IPS DF 6.9 (cell line): Measurements from ENCODE around the gene CERS6.
"Not testable (repeated sequence)": the region's sequence is repeated elsewhere in the genome, so short reads cannot be mapped to it uniquely, and the experiment has no call there.

Experiments
- DNase-seq: peaks from one replicate; pipeline ENCODE4 v3.0.0-alpha.2; 2013; ENCODE audit warnings: low read depth, low spot score
- H3K27ac ChIP-seq: one replicate; pipeline ENCODE4 v1.5.1; 2013; ENCODE audit warnings: low read length, control low read depth
- H3K27me3 ChIP-seq: 2 replicates; pipeline ENCODE4 v1.6.1; 2013; ENCODE audit warnings: mild to moderate bottlenecking, low read length; ENCODE audit not compliant: control insufficient read depth, insufficient read depth
- H3K36me3 ChIP-seq: 2 replicates; pipeline ENCODE4 v1.6.1; 2013; ENCODE audit warnings: low read length; ENCODE audit not compliant: control insufficient read depth, insufficient read depth
- H3K4me1 ChIP-seq: 2 replicates; pipeline ENCODE4 v1.6.1; 2013; ENCODE audit warnings: low read length; ENCODE audit not compliant: control insufficient read depth, insufficient read depth
- H3K4me3 ChIP-seq: 2 replicates; pipeline ENCODE4 v1.5.1; 2013; ENCODE audit warnings: mild to moderate bottlenecking, low read length
- H3K9me3 ChIP-seq: 2 replicates; pipeline ENCODE4 v1.6.1; 2013; ENCODE audit warnings: low read length, inconsistent platforms; ENCODE audit not compliant: control insufficient read depth, insufficient read depth
- WGBS: extraction: QIAGEN DNeasy Blood & Tissue Kit; methylation state at CpG from one replicate; pipeline ENCODE4 v1.1.7; 2013; ENCODE audit warnings: mixed read lengths, missing lambda C conversion rate; ENCODE audit not compliant: insufficient read length, insufficient coverage; 5-methylcytosine and 5-hydroxymethylcytosine counted together

Gene CERS6

DNA sequence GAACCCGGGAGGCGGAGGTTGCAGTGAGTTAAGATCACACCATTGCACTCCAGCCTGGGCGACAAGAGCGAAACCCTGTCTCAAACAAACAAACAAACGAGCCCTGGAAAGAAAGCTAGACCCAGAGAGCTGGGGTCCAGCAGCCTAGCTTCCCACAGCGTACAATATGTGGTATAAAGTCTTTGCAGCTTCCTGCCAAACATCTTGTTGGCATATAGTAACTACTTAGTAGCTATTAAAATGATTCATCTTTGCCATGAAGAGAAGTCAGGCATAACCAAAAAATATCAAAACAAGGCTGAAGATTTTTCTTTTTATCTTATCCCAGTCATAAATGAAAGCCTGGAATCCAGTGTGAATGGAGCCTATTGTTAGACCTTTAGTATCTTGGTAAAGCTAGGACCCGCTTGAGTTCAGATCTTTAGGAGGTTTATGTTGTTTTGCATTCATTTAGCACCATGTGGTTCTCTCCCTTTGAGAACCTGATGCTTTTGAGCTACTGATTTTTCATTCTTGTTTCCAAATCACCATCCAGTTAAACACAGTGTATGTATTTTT, 206.7 kb downstream of the CERS6 start:
- no peaks in the 10 kb centered on the region for H3K27me3 ChIP-seq
- WGBS = no CpG with 5 or more reads among the region's 7 CpGs
- no peak overlapping the region for H3K27ac ChIP-seq
- no peaks in the 10 kb centered on the region; the same call in none of the 2 replicates for H3K4me1 ChIP-seq
- no peak for DNase-seq
- H3K36me3 ChIP-seq = no peaks in the 10 kb centered on the region
- H3K4me3 ChIP-seq = no peak overlapping the region
- H3K9me3 ChIP-seq = no peaks in the 10 kb centered on the region

DNA sequence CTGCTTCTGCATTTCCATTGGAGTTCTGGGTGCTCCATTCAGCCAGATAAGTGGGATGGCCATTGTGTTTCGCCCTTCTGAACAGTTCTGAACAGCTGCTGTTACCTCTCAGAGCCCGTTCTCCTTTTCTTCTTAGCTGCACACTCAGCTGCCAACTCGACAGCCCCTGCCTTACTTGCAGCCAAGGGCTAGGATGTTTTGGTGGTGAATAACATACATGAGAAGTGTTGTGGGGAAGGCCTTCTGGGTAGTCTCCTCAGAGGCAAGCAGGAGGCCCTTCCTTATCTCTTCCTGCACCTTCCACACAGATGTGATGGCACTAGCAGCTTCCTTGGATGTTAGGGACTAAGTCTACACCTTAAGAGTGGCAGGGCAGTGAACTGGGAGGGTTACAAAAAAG, 207.9 kb downstream of the CERS6 start:
- WGBS = no CpG with 5 or more reads among the region's 3 CpGs
- Histone ChIP-seq H3K4me1 (no peaks in the 10 kb centered on the region; the same call in none of the 2 replicates), H3K36me3 (no peaks in the 10 kb centered on the region), H3K27ac (no peak overlapping the region), H3K4me3 (no peak overlapping the region), H3K27me3 (no peaks in the 10 kb centered on the region), H3K9me3 (no peaks in the 10 kb centered on the region)
- no peak for DNase-seq

DNA sequence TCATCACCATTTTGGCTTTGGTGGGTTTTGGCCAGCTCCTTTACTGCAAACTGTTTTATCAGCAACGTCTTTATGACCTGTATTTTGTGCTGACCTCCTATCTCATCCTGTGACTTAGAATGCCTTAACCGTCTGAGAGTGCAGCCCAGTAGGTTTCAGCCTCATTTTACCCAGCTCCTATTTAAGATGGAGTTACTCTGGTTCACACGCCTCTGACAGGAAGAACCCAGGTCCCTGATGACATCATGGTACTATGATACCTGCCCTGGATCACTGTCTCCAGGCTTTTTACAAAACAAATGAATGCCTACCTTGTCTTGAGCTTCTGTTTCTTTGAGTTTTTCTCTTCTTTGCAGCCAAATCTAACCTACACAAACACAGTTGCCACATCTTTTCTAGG, 208.6 kb downstream of the CERS6 start:
- H3K9me3 ChIP-seq, DNase-seq, H3K4me1 ChIP-seq, H3K27ac ChIP-seq, H3K4me3 ChIP-seq, H3K27me3 ChIP-seq, H3K36me3 ChIP-seq: not testable (repeated sequence)
- no CpG with 5 or more reads among the region's 3 CpGs for WGBS

GRCh38 chr2:168666339-168666738, 210.3 kb downstream of the CERS6 start:
- no peaks in the 10 kb centered on the region for H3K36me3 ChIP-seq
- H3K27me3 ChIP-seq = no peaks in the 10 kb centered on the region
- no peak overlapping the region for H3K27ac ChIP-seq
- WGBS = no CpG with 5 or more reads among the region's 1 CpG
- no peak overlapping the region for H3K4me3 ChIP-seq
- no peak for DNase-seq
- no peaks in the 10 kb centered on the region for H3K9me3 ChIP-seq
- no peaks in the 10 kb centered on the region; the same call in 1 of the 2 replicates for H3K4me1 ChIP-seq

- Histone ChIP-seq H3K4me3 (no peak overlapping the region), H3K27me3 (no peaks in the 10 kb centered on the region), H3K9me3 (no peaks in the 10 kb centered on the region), H3K36me3 (no peaks in the 10 kb centered on the region), H3K27ac (no peak overlapping the region), H3K4me1 (no peaks in the 10 kb centered on the region; the same call in 1 of the 2 replicates)
- no peak for DNase-seq
- WGBS = no CpG with 5 or more reads among the region's 3 CpGs
Measured at GRCh38 chr2:168667156-168667555, 211.1 kb downstream of the CERS6 start.

- DNase-seq = no peak
- no peaks in the 10 kb centered on the region for H3K4me1 ChIP-seq
- H3K27ac ChIP-seq = no peak overlapping the region
- H3K36me3 ChIP-seq = no peaks in the 10 kb centered on the region
- H3K27me3 ChIP-seq = no peaks in the 10 kb centered on the region
- no peaks in the 10 kb centered on the region for H3K9me3 ChIP-seq
- no peak overlapping the region for H3K4me3 ChIP-seq
Measured at GRCh38 chr2:168669151-168669550, 213.1 kb downstream of the CERS6 start.

DNA sequence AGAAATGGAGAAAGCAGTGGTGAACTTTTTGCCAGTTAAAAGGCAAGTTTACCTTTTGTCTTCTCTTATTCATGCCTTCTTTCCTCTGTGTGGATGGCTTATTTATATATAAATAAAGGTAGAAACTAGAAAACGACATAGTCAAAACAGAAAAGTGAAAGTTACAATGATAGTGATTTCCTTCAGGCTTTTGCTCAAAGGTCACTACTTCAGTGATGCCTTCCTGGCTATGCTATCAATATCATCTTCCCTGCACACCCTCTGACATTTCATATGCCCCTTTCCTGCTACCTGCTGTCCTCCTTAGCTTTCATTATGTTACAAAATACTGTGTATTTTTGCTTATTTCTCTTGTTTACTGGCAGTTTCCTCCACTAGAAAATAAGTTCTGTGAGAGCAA, 214.4 kb downstream of the CERS6 start:
- no peak for DNase-seq
- WGBS = no CpG with 5 or more reads among the region's 1 CpG
- no peaks in the 10 kb centered on the region for H3K4me1 ChIP-seq
- no peak overlapping the region for H3K27ac ChIP-seq
- H3K36me3 ChIP-seq = no peaks in the 10 kb centered on the region
- H3K4me3 ChIP-seq = no peak overlapping the region
- H3K27me3 ChIP-seq = no peaks in the 10 kb centered on the region
- H3K9me3 ChIP-seq = no peaks in the 10 kb centered on the region

DNA sequence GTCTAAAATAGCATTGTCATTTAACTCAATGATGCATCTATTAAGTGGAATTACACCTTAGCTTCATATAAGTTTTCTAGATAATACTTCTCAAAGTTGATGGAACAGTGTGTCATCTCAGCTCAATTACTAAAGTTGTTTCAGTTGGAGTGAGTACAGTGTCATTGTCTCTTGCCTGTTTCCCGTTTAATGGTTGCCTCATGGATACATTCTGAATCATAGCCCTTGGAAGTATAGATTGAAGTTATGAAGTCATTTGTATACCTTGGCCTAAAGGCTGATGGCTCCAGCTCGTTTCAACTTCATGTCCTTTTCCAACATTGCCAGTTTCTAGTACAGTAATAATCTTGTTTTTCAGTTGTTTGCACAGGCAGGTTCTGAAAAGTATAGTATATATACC, 215.9 kb downstream of the CERS6 start:
- Histone ChIP-seq H3K4me1 (no peaks in the 10 kb centered on the region), H3K36me3 (no peaks in the 10 kb centered on the region), H3K9me3 (no peaks in the 10 kb centered on the region), H3K27me3 (no peaks in the 10 kb centered on the region), H3K4me3 (no peak overlapping the region), H3K27ac (no peak overlapping the region)
- no CpG with 5 or more reads among the region's 2 CpGs for WGBS
- DNase-seq = no peak

DNA sequence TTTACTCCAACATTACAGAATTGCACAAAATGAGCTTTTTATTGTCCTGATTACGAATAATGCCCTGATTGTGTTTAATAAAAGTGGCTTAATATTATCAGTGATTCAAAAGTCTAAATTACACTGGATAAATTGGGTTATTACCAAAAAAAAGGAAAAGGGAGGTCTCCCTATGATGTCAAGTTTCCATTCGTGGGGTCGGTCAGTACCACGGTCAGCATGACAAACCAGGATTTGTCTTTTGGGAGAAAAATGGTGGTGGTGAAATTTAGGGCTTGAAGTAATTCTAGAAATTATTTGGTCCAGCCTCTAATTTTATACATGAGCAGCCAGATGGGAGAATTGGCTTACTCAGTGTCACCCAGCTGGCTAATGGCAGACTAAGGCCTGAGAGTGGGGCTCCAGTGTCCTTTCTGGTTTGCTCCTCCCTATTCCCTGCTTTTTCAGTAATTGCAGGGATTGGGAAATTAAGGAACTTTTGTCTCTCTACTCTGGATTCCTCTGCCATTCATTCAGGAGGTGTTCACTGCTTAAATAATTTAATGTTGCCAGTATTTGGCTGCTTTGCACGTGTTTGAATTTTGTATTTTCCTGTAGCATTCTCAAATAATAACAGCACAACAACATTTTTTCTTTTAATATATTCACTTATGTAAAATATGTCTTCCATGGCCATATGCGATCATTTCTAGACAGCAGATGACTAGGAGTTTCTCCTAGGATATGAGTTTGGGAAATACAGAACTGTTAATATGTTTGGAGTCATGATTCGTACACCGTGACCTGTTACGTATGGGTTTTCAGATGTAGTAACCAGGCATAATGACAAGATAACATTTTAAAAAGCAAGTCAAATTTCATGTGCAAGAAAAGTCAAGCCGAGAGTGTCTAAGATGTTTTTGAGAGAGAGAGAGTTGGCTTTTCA, 217.5 kb downstream of the CERS6 start:
- no CpG with 5 or more reads among the region's 10 CpGs for WGBS
- H3K36me3 ChIP-seq = no peaks in the 10 kb centered on the region
- H3K4me1 ChIP-seq = no peaks in the 10 kb centered on the region
- H3K9me3 ChIP-seq = no peaks in the 10 kb centered on the region
- DNase-seq = no peak
- H3K27me3 ChIP-seq = no peaks in the 10 kb centered on the region
- H3K4me3 ChIP-seq = no peak overlapping the region
- H3K27ac ChIP-seq = no peak overlapping the region

DNA sequence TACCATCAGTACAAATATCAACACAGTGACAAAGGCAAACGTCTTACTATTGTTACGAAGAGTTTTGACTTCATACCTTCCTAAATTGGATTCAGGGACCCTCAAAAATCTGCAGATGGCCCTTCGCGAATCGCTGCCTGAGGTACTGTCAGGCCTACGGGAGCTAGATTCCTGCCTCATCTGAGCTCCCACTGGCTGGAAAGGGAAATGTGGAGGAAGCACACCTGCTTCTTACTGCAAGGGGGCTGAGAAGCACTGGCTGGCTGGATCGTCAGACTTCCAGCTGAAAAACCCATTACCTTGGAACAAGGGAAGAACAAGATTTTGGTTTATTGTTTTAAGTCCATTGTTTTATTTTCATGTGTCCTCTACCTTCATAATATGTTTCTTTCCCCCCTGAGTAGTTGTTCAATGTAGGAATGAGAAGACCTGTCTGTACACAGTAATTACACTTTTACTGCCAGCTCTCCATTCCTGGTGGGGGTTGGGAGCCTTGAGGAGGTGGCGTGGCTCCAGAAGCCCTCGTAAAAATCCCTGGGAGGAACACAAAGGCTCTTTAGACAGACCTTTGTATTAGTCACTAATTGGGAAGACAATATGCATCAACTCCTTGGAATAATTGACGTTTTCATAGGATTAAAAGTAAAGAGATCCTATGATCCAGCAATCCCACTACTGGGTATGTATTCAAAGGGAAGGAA, 222.2 kb downstream of the CERS6 start:
- Histone ChIP-seq H3K27me3 (no peaks in the 10 kb centered on the region), H3K4me1 (no peaks in the 10 kb centered on the region), H3K36me3 (no peaks in the 10 kb centered on the region), H3K4me3 (no peak overlapping the region), H3K27ac (no peak overlapping the region), H3K9me3 (no peaks in the 10 kb centered on the region)
- WGBS = no CpG with 5 or more reads among the region's 10 CpGs
- no peak for DNase-seq
